NCI-H460 (cell line): ENCODE results near the gene UVSSA. TPM values are rescaled to one million over a fixed set of nuclear protein-coding genes. Genes with fewer than 3 reads are reported as not detected.
"Not testable (repeated sequence)": the region's sequence is repeated elsewhere in the genome, so short reads cannot be mapped to it uniquely, and the experiment has no call there.

Experiments used
- DNase-seq: peaks from one replicate; pipeline ENCODE4 v3.0.0-alpha.2; 2016; ENCODE audit warnings: low read depth; ENCODE audit errors: extremely low read depth
- total RNA-seq: library from RNA; depleted of rRNA; stranded (reverse); fragments of >200 nt; shearing (Covaris generic); gene quantifications from 2 replicates; pipeline ENCODE4 v1.2.3, GENCODE V29; 2014

Gene UVSSA
- total RNA-seq, 1 experiment from 2014 or later = 7.7 TPM

DNA sequence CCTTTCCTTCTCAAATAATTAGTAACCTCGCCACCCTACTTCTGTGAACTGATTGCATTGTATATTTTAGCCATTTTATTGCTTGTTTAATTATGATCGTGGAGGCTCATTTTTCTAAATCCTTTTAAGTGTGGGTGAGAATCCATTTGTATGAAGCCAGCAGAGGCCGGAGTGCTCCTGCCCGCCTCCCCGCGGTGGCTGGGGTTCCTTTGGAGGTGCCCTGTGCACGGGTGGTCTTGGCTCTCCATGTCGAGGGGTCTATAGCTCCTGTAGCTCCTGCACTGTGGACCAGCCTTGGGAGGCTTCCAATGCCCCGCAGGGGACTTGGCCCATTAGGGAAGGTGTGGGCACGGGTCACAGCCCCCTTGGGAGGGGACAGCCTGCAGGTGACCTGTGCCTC, 15.0 kb downstream of the UVSSA start:
- DNase-seq = no peak

DNA sequence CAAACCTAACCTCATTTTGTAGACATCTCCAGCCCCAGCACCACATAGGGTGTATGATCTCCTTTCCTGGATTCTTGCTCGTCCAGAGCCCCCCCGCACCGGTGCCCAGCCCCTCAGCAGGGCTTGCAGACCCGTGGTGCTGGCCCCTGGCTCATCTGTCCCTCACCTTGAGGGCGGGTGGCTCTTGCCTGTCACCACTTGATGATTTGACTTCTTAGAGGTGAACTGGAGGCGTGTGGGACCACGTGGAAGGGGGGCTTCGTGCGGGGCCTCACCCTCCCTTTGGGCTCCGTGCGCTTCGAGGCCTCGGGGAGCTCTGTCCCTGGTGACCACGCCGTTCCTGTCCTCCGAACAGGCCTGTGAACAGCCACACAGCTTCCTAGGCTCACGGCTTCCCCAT, 15.5 kb downstream of the UVSSA start:
- DNase-seq = no peak

DNA sequence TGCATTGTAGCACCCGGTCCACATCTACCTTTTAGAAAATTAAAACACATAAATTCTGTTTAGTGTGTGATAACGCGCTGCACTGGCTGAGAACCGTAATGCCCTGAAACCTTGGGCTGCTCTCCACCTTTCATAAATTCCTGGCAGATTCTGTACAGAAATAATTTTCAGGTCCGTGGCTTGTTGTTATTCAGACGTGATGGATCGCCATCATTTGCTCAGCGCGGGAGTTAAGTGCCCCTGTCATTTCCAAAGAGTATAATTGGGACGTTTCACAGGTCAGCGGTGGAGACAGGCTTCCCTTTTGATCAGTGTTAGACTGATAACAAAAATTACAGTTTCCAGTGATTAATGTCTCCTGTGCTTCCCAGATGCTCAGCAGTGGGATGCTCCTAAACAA, 16.5 kb downstream of the UVSSA start:
- DNase-seq = no peak

DNA sequence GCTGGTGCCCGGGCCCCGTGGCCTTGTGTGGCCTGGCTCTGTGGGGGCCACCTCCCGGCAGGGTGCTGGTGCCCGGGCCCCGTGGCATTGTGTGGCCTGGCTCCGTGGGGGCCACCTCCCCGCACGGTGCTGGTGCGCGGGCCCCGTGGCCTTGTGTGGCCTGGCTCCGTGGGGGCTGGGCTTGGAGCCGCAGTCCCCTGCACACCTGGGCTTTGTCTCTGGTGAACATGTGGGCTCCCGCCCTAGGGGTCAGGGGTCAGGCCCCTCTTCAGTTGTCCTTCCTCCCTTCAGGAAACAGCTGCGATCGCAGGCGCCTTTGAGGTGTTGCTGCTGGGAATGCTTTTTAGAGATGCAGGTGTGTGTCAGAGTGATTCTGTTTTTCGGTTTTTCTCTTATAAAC, 17.2 kb downstream of the UVSSA start:
- no peak for DNase-seq

DNA sequence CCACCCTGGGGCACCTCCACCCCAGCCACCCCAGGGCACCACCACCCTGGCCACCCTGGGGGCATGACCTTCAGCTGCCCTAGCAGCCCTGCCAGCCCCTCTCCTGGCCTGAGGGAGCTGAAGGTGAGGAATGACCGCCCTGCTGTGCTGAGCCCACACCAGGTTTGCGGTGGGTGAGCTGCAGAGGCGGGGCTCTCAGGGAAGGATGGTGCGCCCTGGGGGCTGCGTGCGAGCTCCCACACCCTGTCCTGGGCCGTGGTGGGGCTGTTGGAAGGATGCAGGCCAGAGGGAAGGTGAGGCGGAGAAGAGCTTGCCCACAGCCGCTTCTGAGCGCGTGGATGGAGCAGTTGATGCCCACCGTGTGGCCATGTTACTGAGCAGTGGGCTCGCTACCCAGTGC, 17.7 kb downstream of the UVSSA start:
- no peak for DNase-seq

DNA sequence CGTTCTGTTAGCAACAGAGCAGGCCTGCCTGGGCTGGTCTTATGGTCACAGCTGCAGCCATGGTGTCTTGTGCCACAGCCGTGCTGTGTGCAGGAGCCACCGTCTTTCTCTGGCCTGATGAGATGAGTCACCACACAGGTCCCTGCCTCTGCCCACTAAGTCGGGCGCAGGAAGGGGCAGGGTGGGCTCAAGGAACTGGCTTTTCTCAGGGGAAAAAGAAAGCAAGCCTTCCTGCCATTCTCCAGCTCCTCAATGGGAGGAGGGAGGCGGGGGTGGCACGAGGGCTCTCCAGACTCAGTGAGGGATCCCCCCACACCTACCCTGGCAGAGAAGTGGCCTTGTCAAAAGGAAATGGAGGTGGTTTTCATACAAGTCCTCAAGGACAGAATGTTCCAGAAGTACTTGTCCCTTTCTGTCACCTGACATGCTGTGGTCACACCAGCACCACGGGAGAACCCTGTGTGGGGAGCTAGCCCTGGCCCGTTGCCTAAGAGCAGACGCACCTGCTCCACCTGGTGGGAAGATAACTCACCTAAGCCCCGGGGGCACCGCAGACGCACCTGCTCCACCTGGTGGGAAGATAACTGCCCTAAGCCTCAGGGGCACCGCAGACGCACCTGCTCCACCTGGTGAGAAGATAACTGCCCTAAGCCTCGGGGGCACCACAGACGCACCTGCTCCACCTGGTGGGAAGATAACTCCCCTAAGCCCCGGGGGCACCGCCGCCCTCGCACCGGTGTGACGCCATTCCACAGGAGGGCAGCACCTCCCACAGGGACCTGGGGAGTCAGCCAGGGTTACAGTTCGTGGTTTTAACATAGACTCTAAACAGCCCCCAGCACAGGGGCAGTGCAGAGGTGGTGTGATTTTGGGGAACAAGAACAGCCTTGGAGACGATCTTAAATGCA, 18.5 kb downstream of the UVSSA start:
- DNase-seq = no peak

DNA sequence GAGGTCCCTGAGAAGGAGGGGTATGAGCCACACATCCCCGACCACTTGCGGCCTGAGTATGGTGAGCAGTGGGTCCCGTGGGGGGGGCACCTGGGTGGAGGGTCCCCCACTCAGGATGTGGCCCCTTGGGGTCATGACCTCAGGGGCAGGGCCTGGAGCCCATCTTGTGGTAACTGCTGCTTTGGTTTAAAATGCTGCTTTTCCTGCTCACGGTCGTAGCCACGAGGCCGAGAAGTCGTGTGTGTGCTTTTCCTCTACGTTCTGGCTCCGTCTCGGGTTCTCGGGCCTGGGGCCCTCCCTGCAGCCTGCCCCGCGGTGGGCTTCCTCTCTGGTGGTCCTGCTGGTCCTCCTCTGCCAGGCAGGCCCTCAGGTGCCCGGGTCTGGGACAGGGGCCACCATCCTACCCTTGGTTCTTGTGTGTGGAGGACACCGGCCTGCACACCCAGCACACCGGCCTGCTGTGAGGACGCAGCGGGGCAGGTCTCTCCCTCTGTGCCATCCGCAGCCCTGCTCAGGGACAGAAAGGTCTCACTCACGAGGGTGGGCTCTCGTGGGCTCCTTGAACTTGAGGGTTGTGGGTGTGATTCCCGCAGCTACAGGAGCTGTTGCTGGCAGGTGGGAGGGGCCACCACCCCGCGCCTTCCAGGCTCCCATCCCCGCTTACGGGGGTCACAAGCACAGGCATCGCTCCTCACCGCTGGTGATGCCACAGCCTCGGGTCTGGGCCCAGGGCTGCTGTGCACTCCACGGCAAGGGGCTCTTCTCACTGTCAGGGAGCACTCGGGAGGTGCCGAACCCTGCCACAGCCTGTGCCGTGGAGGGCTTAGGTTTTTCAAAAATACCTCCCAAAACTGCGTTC, 19.6 kb downstream of the UVSSA start:
- DNase-seq = no peak

DNA sequence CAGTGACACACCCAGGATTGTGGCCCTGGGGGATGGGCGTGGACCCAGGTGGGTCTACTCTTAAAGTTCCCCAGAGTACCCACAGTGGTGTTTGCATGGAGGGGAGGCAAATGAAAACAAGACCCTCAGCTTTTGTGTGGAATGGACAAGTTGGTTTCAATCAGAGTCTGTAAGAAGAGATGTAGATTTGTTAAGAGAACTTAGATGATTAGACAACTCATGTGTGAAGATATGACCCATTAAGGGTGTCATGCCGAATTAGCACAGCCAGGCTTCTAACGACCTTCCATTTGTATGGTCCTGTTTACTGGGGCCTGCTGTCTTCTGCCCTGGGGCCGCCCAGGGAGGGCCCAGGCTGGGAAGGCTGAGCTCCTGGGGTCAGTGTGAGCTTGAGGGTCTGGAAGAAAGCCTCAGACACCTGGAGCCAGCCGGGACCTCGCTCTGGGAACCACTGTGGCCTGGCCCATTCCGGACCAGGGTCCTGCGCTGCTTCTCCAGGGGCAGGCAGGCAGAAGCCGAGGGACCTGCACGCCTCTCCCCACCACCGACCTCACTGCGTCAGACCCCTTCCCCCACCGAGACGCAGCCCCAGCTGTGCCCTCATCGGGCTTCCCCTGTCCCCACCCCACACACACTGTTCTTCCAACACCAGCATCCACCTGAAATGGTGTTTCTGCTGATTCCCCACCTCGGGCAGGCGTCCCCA, 20.4 kb downstream of the UVSSA start:
- no peak for DNase-seq

DNA sequence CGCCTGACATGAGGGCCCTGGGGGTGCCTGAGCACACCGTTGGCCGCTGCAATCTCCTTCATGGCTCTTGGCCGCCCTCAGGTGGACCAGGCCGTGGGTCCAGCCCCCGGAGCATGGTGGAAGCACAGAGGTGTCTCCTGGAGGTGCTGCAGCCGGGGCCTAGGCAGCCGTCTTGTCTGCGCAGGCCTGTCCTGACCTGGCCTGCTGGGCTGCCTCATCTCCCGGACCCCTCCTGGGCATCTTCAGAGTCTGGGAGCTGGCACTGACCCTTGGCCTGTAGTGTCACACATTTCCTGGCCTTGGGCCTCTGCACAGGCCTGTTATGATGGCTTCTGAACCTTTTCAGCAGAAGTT, 20.9 kb downstream of the UVSSA start:
- no peak for DNase-seq

DNA sequence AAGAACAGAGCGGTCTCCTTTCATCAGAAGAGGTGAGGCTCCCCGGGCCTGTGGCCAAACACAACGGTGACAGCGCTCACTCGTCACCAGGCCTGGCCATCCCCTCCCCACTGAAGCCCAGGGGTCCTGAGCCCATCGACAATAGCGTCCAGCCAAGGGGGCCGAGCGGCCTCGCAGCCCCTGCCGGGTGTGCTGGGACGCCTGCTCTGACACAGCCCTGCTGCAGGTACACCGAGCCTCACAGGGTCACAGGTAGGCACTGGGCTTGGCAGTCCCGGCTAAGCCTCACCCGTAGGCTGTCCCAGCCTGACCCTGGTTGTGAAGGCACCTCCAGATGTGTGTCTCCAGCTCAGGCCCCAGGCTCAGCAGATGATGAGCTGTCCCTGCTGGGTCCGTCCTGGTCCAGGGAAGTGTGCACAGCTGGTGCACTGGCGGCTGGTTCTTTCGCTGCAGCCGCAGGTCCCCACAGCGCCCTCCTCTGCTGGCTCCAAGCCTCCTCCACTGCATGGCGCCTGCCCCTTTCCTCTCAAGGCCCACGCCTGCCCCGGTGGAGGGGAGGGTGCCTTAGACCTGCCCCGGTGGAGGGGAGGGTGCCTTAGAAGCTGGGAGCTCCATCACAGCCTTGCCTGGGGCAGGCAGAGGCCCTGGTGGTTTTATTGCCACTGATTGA, 21.5 kb downstream of the UVSSA start:
- DNase-seq = no peak

DNA sequence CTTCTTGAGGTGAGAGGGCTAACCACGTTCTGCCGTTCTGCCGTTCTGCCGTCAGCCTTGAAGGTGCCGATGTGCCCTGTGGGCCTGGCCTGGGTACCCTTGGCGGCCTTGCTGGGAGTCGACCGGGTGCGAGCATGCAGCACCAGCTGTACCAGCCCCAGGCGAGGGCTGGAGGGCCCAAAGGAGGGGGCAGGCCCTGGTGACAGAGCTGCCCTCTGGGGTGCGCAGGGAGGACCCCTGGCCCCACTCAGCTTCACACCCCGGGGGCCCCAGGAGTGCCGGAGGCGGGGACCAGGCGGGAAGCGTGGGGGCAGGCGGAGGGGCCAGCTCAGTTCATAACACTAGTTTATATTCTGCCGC, 22.1 kb downstream of the UVSSA start:
- no peak for DNase-seq

DNA sequence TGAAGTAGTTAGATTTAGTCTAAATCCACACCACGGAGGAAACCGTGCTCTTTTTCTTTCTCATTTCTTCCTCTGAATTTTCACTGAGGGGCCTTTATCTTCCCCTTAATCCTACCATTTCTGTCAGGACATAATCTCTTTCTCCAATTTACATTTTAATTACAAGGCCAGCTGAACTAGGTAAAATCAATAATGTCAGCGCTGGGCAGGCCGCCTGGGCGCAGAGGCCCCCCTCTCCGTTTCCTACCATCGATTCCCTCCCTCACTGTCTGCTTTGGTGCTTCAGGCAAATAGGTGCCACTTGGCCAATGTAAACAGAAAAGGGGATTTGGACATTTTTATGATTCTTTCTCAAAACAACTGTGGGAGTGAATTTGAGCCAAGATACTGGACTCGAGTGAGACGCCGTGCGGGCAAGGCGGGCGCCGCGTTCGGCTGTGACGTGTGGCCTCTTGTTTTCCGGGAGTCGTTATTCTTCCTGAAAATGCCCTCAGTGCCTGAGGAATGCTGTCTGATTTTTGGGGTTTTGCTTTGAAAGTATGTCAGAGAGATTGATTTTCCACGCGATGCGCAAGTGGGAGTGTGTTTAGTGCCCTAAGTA, 22.6 kb downstream of the UVSSA start:
- no peak for DNase-seq

DNA sequence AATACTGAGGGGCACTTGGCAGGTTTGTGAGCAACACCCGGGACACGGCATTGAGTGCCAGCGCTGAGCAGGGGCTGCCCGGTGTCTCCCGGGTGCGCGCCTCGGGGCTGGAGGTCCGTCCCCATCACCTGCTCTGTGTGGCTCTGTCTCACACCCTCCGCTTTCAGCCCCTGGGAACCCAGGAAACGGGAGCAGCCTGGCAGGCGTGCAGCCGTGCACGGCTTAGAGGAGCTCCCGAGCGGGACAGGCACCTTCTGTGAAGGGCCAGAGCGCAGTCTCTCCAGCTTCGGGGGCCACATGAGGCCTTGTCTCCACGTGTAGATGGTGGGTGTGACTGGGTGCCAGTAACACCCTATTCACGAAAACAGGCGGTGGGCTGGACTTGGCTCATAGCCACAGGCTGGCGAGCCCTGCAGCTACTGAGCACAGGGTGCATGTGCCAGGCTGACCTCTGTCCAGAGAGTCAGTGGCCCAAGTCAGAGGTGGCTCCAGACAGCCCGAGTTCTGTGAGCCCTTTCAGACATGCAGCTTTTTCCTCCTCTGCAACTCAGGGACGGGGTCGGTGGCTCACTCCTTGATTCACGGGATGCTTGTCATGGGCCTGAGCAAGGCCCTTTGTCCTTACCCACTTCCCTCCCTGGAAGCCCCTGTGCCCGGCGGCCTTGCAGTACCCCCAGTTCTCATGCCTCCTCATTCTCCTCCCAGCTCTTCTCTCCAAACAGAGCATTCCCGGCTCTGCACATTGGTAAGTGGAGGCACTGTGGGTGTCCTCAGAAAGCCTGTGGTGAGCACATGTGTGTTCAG, 23.5 kb downstream of the UVSSA start:
- DNase-seq = no peak

DNA sequence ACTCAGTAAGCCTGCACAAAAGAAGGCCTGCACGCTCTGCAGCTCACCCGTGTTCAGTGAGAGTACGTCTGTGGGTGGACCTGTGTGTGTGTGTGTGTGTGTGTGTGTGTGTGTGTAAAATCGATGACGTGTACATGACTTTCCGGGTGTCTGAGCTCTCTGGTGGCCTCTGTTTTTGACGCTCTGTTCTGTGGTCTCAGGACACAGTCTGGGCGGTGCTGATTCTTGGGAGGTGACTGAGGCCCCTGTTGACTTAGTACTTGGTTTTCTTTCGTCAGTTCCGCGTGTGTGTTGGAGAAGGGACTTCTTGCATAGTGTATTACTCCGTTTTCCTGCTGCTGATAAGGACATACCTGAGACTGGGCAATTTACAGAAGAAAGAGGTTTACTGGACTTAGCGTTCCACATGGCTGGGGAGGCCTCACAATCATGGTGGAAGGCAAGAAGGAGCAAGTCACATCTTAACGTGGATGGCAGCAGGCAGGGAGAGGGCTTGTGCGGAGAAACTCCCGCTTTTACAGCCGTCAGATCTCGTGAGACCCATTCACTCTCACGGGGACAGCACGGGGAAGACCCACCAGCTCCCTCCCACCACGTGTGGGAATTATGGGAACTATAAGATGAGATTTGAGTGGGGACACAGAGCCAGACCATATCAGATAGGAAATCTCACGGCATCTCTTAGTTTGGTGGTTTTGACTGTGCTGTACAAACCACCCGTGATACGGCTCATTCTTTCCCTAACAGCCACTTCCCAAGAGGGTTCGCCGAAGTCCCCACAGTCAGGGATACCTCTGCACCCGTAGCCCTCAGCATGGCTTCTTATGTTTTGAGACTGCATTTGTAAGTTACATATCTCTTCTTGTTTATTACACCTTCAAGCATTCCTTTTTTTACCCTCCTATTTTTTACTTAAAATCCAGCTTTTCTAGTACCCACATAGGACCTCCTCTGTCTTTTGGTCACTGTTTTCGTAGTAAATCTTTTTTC, 24.5 kb downstream of the UVSSA start:
- no peak for DNase-seq

DNA sequence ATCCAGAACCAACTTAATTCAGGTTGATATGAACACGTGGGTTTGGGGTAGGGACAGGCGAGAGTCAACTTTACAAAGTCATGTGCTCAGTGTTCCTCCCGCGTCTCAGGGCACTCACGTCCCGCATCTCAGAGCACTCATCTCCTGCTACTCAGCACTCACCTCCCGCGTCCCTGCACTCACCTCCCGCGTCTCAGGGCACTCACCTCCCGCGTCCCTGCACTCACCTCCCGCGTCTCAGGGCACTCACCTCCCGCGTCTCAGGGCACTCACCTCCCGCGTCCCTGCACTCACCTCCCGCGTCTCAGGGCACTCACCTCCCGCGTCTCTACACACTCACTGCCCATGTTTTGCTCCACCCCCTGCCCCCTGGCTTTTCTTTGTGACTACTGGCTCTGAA, 25.6 kb downstream of the UVSSA start:
- not testable (repeated sequence) for DNase-seq

DNA sequence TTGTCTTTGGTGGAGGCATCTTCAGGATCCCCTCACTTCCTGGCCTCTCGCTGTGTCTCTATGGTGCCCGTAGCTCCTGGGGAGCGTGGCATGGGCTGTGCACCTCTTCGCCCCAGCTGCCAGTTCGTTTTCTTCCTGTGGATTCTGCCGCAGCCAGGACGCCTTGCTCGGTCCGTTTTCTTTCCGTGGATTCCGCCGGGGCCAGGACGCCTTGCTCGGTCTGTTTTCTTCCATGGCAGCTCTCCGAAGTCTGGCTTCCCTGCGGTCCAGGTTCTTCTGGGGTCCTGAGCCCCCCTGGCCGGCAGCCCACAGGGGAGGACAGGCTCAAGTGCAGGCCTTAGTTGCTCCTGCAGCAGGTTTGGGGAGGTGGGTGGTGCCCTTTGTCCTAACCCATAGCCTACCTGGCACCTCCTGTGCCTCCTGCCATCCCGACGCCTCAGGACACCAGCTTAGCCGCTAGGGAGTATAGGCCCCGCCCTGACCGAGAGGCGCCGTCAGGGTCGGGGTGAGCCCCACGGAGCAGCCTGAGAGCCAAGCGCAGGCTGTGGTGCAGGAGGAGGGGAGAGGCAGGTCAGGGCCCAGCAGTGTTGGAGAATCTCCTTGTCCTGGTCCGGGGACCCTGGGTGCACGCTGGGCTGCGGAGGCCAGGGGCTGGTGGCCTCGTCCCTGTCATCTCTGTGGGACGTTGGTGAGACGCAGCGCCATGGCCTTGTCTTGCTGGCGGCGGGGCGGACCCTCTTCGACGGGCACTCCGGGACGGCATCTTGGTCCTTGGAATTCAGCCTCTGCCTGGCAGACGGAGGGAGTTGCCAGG, 27.1 kb downstream of the UVSSA start:
- DNase-seq = no peak

DNA sequence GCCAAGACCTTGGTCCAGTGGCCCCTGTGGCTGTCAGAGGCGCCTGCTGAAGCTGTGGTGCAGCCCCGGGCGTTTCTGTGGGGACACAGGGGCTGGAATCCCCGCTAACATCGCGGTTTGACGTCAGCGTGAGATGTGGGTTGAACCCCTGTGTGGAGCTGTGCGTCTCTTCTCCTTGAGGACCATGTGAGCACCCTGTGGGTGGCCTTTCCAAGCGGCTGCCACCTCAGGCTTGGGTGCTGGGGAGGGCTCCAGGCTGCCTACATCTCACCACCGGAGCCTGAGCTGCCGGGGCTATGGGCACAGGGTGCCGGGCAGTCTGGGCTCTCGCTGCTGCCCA, 27.7 kb downstream of the UVSSA start:
- DNase-seq = no peak
